Measurements from ENCODE around the gene ADGRG2.

GRCh38 chrX:18973527-18974192 is 148.6 kb downstream of the ADGRG2 start:
- TF ChIP-seq TAF1 (IDR thresholded peaks at IDR 0.05; ENCODE audit: borderline replicate concordance, low read depth, low read length) (no peak), POLR2A (IDR thresholded peaks at IDR 0.05; ENCODE audit: low read depth, low read length) (no peak), POLR2AphosphoS5 (IDR thresholded peaks at IDR 0.05; ENCODE audit: low read depth, low read length) (no peak)
